Neural progenitor cell (in vitro differentiated cells): ENCODE data around the gene BCAS3. TPM values are rescaled to one million over a fixed set of nuclear protein-coding genes. Genes with fewer than 3 reads are reported as not detected.

ENCODE experiments used
- DNase-seq: peaks from one replicate; pipeline ENCODE4 v3.0.0-alpha.2; 2016; ENCODE audit warnings: low spot score
- H2AFZ ChIP-seq: fragments of 200-600 bp; sonication (generic); replicated peaks from 2 replicates; pipeline ENCODE4 v1.6.1; 2016; ENCODE audit warnings: antibody characterized with exemption
- H3F3A ChIP-seq: fragments of 200-600 bp; sonication (generic); 2 replicates; pipeline ENCODE4 v1.6.1; 2016; ENCODE audit warnings: antibody characterized with exemption, low read depth
- H3K27ac ChIP-seq: fragments of 200-600 bp; sonication (generic); 2 replicates; pipeline ENCODE4 v1.5.1; 2016; ENCODE audit warnings: mild to moderate bottlenecking
- H3K27me3 ChIP-seq: fragments of 200-600 bp; sonication (generic); 2 replicates; pipeline ENCODE4 v1.6.1; 2016; ENCODE audit warnings: mild to moderate bottlenecking, moderate library complexity
- H3K36me3 ChIP-seq: fragments of 200-600 bp; sonication (generic); 2 replicates; pipeline ENCODE4 v1.5.1; 2016
- H3K4me1 ChIP-seq: fragments of 200-600 bp; sonication (generic); 2 replicates; pipeline ENCODE4 v1.6.1; 2016; ENCODE audit warnings: mixed run types
- H3K4me2 ChIP-seq: fragments of 200-600 bp; sonication (generic); 2 replicates; pipeline ENCODE4 v1.6.1; 2016
- H3K4me3 ChIP-seq: fragments of 200-600 bp; sonication (generic); 2 replicates; pipeline ENCODE4 v1.5.1; 2016
- H3K79me2 ChIP-seq: fragments of 200-600 bp; sonication (generic); 2 replicates; pipeline ENCODE4 v1.6.1; 2016; ENCODE audit warnings: low read depth
- H3K9ac ChIP-seq: fragments of 200-600 bp; sonication (generic); 2 replicates; pipeline ENCODE4 v1.6.1; 2016
- H3K9me3 ChIP-seq: fragments of 200-600 bp; sonication (generic); 2 replicates; pipeline ENCODE4 v1.5.1; 2016; ENCODE audit warnings: low read depth
- H4K20me1 ChIP-seq: fragments of 200-600 bp; sonication (generic); 2 replicates; pipeline ENCODE4 v1.6.1; 2016; ENCODE audit warnings: low read depth
- H3K27ac Mint-ChIP-seq: 3 replicates; pipeline ENCODE4 v1.8.0; 2021; ENCODE audit warnings: mixed read lengths
- H3K27me3 Mint-ChIP-seq: 2 replicates; pipeline ENCODE4 v1.8.0; 2022; ENCODE audit warnings: low read depth, mild to moderate bottlenecking, inconsistent platforms, moderate library complexity, mixed read lengths; ENCODE audit not compliant: insufficient read depth
- H3K36me3 Mint-ChIP-seq: 3 replicates; pipeline ENCODE4 v1.8.0; 2021; ENCODE audit warnings: mixed read lengths
- H3K4me1 Mint-ChIP-seq: 3 replicates; pipeline ENCODE4 v1.8.0; 2021; ENCODE audit warnings: mixed read lengths
- H3K4me3 Mint-ChIP-seq: 3 replicates; pipeline ENCODE4 v1.8.0; 2021; ENCODE audit warnings: mild to moderate bottlenecking, moderate library complexity, mixed read lengths
- H3K9me3 Mint-ChIP-seq: 3 replicates; pipeline ENCODE4 v1.8.0; 2020; ENCODE audit warnings: mixed read lengths
- EZH2 ChIP-seq: fragments of 200-600 bp; sonication (generic); IDR thresholded peaks from 2 replicates; pipeline ENCODE4 v1.6.1; 2017; ENCODE audit warnings: antibody characterized with exemption, mild to moderate bottlenecking, moderate library complexity
- EZH2phosphoT487 ChIP-seq: fragments of 200-600 bp; sonication (generic); IDR thresholded peaks from 2 replicates; pipeline ENCODE4 v1.6.1; 2017; ENCODE audit warnings: antibody characterized with exemption
- total RNA-seq: library from RNA; depleted of rRNA; stranded (reverse); fragments of >200 nt; gene quantifications from 2 replicates; pipeline ENCODE4 v1.2.3, GENCODE V29; 2015; ENCODE audit warnings: low replicate concordance
- TF ChIP-seq, protein P1 (sequence below): fragments of 200-600 bp; sonication (generic); IDR thresholded peaks from 2 replicates; pipeline ENCODE4 v1.5.1; 2017; ENCODE audit warnings: antibody characterized with exemption, mild to moderate bottlenecking

Gene BCAS3
- total RNA-seq, 1 donor from 2014 or later = 60.9 TPM

DNA sequence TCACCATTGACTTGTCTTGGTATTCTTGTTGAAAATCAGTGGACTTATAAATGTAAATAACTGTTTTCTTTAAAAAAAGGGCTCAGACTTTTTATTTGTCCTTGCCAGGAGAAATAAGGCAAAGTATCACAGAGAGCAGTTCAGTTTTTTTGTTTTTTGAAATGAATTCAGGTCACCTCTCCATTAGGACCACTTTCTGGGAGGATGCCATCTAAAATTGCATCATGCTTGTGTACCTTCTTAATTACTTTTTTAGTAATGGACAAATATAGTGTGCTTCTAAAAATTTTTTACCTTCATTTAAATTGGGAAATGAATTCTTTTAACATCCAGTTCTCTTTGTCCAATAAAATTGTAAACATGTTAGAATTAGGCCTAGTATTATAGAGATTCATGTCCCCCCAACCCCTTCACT lies 210.0 kb downstream of the BCAS3 start:
- no peaks in the 10 kb centered on the region for H3K36me3 Mint-ChIP-seq

DNA sequence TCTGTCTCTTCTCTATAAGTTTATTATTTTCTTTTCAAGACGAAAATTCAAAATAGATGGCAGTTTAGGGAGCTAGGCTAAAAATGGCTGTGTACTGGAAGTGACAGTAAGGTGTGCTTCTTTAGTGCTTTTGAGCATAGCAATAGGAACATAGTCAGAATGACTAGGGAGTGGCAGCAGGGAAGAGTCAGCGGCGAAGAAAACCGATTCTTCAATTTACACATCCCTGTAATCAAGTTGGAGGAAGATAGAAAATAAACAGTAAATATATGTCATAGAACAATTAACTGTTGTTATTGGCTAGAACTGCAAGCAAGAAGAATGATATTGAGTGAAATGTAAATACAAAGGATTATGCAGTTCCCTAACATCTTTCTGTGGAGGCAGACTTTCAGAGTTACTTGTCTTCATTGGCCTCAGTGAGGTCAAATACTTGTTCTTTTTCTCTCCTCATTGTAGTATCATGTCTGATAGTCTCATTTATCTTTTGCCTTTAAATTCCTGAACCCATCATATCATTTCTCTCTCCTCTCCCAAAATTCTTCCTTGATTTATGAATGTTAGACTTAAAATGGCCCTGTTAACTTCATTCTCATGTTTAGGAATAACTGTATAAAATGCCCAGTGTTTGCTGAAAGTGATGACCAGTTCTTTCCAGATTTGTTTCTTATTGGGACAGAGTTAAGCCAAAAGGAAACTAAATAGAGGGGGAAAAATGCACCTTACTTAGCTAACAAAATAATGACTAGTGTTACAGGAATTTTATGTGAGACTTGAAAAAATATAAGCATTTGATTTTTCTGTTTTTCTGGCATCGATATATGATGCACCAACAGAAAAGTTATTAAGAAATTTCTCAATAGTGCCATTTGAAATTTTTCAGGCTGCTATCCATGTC lies 211.4 kb downstream of the BCAS3 start:
- Histone ChIP-seq H3K27ac (no peak overlapping the region), H3K27me3 (no peaks in the 10 kb centered on the region), H3K36me3 (no peaks in the 10 kb centered on the region), H3K4me3 (no peak overlapping the region), H2AFZ (no peak overlapping the region), H3F3A (peaks cover 6% of the 10 kb centered on the region), H3K9me3 (no peaks in the 10 kb centered on the region), H4K20me1 (no peaks in the 10 kb centered on the region), H3K4me2 (peak overlapping the region; percentile 31), H3K79me2 (peaks cover 4% of the 10 kb centered on the region), H3K9ac (no peak overlapping the region), H3K4me1 (peaks cover 16% of the 10 kb centered on the region)
- no peak for DNase-seq
- no peak overlapping the region for H3K4me3 Mint-ChIP-seq
- H3K9me3 Mint-ChIP-seq = peaks cover 6% of the 10 kb centered on the region
- H3K27ac Mint-ChIP-seq = no peak overlapping the region
- H3K4me1 Mint-ChIP-seq = peaks cover 5% of the 10 kb centered on the region
- H3K36me3 Mint-ChIP-seq = peaks cover 5% of the 10 kb centered on the region
- H3K27me3 Mint-ChIP-seq = peaks cover 3% of the 10 kb centered on the region
- no peak for TF ChIP-seq EZH2
- TF ChIP-seq, protein P1, sequence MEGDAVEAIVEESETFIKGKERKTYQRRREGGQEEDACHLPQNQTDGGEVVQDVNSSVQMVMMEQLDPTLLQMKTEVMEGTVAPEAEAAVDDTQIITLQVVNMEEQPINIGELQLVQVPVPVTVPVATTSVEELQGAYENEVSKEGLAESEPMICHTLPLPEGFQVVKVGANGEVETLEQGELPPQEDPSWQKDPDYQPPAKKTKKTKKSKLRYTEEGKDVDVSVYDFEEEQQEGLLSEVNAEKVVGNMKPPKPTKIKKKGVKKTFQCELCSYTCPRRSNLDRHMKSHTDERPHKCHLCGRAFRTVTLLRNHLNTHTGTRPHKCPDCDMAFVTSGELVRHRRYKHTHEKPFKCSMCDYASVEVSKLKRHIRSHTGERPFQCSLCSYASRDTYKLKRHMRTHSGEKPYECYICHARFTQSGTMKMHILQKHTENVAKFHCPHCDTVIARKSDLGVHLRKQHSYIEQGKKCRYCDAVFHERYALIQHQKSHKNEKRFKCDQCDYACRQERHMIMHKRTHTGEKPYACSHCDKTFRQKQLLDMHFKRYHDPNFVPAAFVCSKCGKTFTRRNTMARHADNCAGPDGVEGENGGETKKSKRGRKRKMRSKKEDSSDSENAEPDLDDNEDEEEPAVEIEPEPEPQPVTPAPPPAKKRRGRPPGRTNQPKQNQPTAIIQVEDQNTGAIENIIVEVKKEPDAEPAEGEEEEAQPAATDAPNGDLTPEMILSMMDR = no peak
- no peak for TF ChIP-seq EZH2phosphoT487

More for the DNA sequence above, 210.0 kb downstream of the BCAS3 start:
- no peaks in the 10 kb centered on the region for H3K9me3 Mint-ChIP-seq
- H3K27me3 Mint-ChIP-seq = peaks cover 3% of the 10 kb centered on the region
- Histone ChIP-seq H3K79me2 (peaks cover 4% of the 10 kb centered on the region), H3K36me3 (no peaks in the 10 kb centered on the region), H3K4me2 (peak overlapping the region; percentile 72), H2AFZ (peak overlapping the region; percentile 66), H4K20me1 (no peaks in the 10 kb centered on the region), H3K27me3 (no peaks in the 10 kb centered on the region), H3K27ac (no peak overlapping the region), H3K4me3 (peak overlapping the region; percentile 50), H3K9me3 (no peaks in the 10 kb centered on the region), H3F3A (peaks cover 6% of the 10 kb centered on the region), H3K9ac (no peak overlapping the region), H3K4me1 (peaks cover 16% of the 10 kb centered on the region)
- H3K4me1 Mint-ChIP-seq = peaks cover 5% of the 10 kb centered on the region
- no peak for DNase-seq
- no peak for TF ChIP-seq EZH2
- TF ChIP-seq, protein P1 = no peak
- no peak for TF ChIP-seq EZH2phosphoT487
- peak overlapping the region; percentile 83 for H3K4me3 Mint-ChIP-seq
- H3K27ac Mint-ChIP-seq = peak overlapping the region; percentile 94

DNA sequence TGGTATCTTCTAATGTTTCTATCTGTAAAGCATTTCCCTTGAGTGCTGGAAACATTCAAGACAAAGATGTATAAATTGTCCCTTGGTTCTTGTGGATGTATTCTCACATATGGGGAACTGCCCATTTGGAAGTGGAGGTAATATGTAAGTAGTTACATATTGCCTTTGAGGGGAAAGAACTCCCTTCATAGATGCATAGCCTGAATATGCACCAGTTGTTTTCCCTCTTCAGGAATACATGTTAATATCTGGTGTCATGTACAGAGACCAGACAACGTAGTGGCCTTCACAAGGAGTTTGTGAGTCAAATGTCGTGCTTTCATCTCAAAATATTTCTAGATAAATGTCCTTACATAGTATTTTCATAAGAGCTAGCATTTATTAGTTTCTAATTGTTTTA lies 213.5 kb downstream of the BCAS3 start:
- H3K27me3 ChIP-seq = no peaks in the 10 kb centered on the region
- no peak overlapping the region for H3K4me2 ChIP-seq
- no peak overlapping the region for H3K4me3 Mint-ChIP-seq
- H3K27ac ChIP-seq = no peak overlapping the region
- H3K4me3 ChIP-seq = no peak overlapping the region
- no peak overlapping the region for H2AFZ ChIP-seq
- DNase-seq = no peak
- H3K27me3 Mint-ChIP-seq = peaks cover 3% of the 10 kb centered on the region
- H3K4me1 Mint-ChIP-seq = peaks cover 5% of the 10 kb centered on the region
- TF ChIP-seq EZH2phosphoT487 = no peak
- no peak for TF ChIP-seq EZH2
- TF ChIP-seq, protein P1 = no peak
- H3K9me3 ChIP-seq = no peaks in the 10 kb centered on the region
- no peaks in the 10 kb centered on the region for H4K20me1 ChIP-seq
- no peak overlapping the region for H3K9ac ChIP-seq
- H3K36me3 Mint-ChIP-seq = peaks cover 5% of the 10 kb centered on the region
- peaks cover 6% of the 10 kb centered on the region for H3F3A ChIP-seq
- H3K27ac Mint-ChIP-seq = no peak overlapping the region
- H3K9me3 Mint-ChIP-seq = peaks cover 12% of the 10 kb centered on the region
- H3K79me2 ChIP-seq = peaks cover 12% of the 10 kb centered on the region
- H3K4me1 ChIP-seq = peaks cover 16% of the 10 kb centered on the region
- no peaks in the 10 kb centered on the region for H3K36me3 ChIP-seq
